Prostate gland (tissue), 2 donors: ENCODE results near the gene CLASP1.
"Not testable (repeated sequence)": the region's sequence is repeated elsewhere in the genome, so short reads cannot be mapped to it uniquely, and the experiment has no call there.

Experiments
- POLR2A ChIP-seq: fragments of 450-650 bp; IDR thresholded peaks from one replicate; pipeline ENCODE4 v1.6.1; 2016; ENCODE audit warnings: antibody characterized with exemption, mild to moderate bottlenecking
- POLR2AphosphoS5 ChIP-seq: sonication (generic); formaldehyde crosslinking; IDR thresholded peaks from one replicate; pipeline ENCODE4 v1.6.1; 2017; ENCODE audit warnings: antibody characterized with exemption
- TF ChIP-seq, protein P1 (sequence below), 4 experiments: fragments of 200-600 bp in 2 of 4; fragments of 450-650 bp in 2 of 4; sonication (generic) in 2 of 4; IDR thresholded peaks; 1 replicate in 3 of 4; 2 replicates in 1 of 4; pipeline ENCODE4 v1.5.1; 2016 to 2019; ENCODE audit warnings: antibody characterized with exemption in 4 of 4, mild to moderate bottlenecking in 2 of 4, moderate library complexity in 2 of 4

GRCh38 chr2:121297866-121298265 lies 351.4 kb downstream of the CLASP1 start:
- TF ChIP-seq POLR2A, POLR2AphosphoS5: not testable (repeated sequence)
- TF ChIP-seq, protein P1, sequence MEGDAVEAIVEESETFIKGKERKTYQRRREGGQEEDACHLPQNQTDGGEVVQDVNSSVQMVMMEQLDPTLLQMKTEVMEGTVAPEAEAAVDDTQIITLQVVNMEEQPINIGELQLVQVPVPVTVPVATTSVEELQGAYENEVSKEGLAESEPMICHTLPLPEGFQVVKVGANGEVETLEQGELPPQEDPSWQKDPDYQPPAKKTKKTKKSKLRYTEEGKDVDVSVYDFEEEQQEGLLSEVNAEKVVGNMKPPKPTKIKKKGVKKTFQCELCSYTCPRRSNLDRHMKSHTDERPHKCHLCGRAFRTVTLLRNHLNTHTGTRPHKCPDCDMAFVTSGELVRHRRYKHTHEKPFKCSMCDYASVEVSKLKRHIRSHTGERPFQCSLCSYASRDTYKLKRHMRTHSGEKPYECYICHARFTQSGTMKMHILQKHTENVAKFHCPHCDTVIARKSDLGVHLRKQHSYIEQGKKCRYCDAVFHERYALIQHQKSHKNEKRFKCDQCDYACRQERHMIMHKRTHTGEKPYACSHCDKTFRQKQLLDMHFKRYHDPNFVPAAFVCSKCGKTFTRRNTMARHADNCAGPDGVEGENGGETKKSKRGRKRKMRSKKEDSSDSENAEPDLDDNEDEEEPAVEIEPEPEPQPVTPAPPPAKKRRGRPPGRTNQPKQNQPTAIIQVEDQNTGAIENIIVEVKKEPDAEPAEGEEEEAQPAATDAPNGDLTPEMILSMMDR (IDR thresholded peaks at IDR 0.05) = not testable (repeated sequence)
